Germinal center (tissue), 1 donor: ENCODE measurements around the gene ZGPAT.

Experiments used
- DNase-seq: peaks from one replicate; pipeline ENCODE4 v3.0.0; 2012; ENCODE audit warnings: mixed read lengths, low spot score

Gene ZGPAT

DNA sequence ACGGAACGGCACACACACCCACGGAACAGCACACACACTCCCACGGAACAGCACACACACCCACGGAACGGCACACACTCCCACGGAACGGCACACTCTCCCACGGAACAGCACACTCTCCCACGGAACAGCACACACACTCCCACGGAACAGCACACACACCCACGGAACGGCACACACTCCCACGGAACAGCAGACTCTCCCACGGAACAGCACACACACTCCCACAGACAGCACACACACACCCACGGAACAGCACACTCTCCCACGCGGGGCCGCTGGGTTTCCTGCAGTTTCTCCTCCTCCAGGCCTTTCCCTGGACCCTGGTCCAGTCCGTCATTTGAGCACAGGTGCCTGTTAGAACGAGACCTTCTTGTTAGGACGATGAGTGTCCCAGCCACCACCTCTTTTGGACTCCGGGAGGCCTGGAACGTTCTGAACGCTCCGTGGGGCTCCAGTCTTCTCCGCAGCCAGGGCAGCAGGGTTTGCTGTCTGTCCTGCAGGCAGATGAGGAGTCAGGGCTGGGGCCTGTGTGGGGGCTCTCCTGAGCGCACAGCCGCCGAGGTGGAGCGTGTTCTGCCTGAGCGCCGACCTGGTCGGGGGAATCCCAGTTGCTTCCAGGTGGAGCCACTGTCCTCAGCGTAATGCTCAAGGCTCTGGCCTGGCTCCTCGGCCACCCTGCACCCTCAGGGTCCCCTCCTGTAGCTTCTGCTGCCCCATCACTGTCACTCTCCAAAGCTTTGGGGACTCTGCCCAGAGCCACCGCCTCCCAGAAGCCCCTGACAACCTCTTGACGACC is 29.0 kb upstream of the ZGPAT start:
- no peak for DNase-seq

DNA sequence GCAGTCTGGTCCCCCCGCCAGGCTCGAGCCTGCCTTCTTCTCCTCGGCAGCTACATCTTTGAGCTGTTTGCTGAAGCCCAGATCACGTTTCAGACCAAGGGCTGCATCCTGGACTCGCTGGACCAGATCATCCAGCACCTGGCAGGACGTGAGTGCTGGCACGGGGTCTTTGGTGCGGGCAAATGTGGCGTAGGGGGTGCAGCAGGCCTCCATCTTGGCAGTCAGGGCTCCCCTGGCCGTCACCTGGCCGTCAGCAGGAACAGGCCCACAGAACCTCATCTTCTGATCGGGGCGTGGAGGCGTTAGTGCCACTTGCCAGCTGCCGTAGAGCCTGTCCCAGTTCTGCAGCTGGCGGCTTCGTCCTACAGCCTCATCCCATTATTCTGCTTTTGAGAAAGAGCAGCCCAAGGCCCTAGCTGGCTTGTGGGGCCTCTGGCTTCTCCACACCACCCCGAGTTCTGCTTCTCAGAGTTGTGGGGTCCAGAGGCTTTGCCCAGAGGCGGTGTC is 28.0 kb upstream of the ZGPAT start:
- DNase-seq, result no peak

DNA sequence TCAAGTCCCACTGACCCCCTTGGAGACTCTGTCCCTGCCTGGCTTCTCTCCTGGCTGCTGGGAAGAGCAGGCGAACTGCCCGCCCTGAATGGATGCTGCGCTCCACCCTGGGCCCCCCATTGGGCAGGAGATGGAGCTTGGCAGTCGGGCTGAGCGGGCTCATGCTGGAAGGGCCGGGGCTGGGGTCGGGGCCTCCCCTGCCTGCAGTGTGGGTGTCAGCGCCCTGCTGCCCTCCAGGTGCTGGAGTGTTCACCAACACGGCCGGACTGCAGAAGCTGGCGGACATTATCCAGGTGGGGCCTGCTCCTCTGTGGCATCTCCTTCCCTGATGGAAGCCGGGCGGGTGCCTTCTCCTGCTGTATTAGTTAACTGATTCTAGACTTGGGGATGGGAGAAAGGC is 27.4 kb upstream of the ZGPAT start:
- no peak for DNase-seq

DNA sequence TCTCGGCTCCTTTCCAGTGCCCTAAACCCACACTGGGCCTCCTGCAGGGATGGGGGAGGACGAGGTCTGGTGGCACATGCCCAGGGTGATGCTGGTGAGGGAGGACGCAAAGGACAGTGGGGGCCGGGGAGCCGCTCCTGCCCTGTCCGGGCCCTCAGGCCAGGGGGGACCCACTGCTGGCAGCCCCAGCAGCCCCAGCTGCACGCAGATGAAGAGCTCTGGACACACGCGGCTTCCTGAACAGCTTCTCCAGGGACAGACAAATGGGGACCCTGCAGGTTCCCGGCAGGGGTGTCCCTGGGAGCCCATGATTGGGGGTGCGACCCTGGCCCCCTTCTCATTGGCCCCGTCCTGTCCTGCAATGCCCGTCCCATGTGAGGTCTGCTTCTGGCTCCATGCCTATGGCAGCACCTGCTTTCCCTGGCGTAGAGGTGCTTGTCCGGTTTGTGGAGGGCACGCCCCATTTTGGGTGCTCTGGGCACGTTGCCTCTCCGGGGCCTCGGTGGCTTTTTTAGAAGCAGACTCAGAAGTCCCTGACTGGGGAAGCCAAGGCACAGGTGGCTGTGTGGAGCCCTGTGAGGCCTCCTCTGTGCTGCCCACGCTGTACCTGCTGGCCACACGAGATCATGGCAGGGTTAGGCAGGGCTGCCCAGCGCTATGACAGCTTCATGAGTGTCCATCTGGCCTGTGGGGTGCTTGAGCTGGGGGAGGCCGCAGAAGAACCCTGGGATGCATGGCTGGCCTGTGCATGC is 26.8 kb upstream of the ZGPAT start:
- DNase-seq, result no peak

DNA sequence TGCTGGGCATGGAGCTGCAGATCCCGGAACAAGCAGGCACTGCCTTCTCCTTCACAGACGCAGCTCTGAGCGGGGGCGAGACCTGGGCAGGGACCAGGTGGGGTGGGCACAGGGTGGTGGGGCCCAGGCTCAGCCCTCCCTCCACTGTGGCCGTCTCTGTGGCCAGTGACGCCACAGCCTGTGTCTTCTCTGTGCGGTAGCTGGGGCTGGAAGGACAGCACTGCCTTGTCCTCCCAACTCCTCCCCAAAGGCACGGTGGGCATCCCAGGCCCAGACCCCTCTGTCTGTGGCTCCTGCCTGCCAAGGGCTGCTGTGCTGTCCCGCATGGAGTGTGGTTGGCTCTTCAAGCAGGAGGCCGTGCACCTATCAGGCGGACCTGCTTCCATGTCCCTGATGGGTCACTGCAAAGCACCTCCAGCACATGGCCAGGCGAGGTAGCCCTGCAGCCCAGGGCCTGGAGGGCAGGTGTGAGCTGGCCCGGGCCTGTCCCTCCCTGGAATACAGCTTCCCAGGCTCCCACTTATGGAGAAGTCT is 26.2 kb upstream of the ZGPAT start:
- no peak for DNase-seq

DNA sequence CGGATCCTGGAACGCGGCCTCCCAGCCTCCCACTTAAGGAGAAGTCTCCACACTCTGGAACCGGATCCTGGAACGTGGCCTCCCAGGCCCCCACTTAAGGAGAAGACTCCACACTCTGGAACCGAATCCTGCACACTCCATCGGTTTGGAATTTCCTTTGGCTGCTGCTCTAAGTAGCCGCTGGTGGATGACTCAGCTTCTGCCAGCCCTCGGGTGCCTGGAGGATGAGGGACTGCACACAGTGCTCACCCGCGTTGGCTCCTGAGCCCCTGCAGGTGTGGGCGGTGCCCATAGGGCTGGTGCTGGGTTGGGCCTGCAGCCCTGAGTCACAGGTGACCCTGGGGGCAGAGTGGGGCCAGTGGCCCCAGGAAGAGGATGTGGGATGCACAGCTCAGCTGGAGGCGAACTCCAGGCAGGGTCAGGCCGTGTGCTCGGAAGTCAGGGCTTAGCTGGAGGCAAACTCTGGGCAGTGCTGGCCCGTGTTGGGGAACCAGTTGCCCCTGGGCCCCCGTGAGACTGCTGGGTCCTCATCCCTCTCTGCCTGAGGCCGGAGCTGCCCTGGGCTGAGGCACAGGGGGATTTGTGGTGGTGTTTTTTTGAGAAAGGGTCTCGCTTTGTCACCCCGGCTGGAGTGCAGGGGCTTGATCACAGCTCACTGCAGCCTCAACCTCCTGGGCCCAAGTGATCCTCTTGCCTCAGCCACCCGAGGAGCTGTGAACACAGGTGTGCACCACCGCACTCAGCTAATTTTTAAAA is 25.3 kb upstream of the ZGPAT start:
- no peak for DNase-seq

DNA sequence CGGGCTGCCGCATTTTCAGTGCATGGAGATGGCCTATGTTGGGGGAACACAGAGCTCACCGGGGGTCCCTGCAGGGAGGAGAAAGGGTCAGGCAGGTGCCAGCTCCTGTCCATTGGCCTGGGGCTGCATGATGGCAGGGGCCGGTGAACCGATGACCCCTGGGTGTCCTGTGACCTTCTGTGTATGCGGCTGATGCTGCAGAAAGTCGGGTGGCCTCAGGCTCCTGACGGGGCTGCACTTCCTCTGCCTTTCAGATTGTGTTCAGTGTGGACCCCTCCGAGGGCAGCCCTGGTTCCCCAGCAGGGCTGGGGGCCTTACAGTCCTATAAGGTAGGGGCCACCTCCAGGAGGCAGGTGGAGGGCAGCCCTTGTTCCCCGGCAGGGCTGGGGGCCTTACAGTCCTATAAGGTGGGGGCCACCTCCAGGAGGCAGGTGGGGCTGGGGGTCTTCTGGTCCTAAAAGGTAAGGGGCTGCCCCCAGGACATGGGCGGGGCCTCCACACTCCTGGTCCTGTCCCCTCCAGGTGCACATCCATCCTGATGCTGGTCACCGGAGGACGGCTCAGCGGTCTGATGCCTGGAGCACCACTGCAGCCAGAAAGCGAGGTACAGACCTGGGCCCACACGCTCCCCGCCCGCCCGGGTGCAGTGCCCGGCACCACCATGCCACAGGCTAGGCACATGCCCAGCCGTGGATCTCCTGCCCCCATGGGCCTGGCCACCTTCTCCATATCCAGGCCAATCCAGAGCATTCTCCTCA is 22.4 kb upstream of the ZGPAT start:
- DNase-seq, result no peak

DNA sequence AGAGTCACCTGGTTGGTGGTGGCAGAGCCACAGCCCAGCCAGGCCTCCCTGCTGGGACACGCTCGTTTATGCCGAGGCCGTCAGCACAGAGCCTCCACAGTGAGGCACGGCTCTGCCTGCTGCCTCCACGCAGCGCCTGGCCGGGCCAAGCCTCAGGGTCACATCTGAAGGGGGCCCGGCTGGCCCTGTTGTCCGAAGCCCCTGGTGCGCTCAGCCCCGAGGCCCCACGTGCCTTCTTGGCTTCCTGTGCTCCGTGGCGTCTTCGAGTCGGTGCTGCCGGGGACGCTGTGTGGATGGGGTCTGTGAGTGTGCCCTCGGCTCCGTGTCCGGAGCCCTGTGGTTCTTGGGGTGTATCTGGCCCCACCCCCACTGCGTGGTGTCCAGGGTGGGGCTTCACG is 21.7 kb upstream of the ZGPAT start:
- DNase-seq, result no peak

- DNase-seq, result no peak
Observed at GRCh38 chr20:63686492-63687321, 21.1 kb upstream of the ZGPAT start.

GRCh38 chr20:63687419-63688178 is 20.2 kb upstream of the ZGPAT start:
- no peak for DNase-seq

GRCh38 chr20:63688228-63689045 is 19.4 kb upstream of the ZGPAT start:
- no peak for DNase-seq

DNA sequence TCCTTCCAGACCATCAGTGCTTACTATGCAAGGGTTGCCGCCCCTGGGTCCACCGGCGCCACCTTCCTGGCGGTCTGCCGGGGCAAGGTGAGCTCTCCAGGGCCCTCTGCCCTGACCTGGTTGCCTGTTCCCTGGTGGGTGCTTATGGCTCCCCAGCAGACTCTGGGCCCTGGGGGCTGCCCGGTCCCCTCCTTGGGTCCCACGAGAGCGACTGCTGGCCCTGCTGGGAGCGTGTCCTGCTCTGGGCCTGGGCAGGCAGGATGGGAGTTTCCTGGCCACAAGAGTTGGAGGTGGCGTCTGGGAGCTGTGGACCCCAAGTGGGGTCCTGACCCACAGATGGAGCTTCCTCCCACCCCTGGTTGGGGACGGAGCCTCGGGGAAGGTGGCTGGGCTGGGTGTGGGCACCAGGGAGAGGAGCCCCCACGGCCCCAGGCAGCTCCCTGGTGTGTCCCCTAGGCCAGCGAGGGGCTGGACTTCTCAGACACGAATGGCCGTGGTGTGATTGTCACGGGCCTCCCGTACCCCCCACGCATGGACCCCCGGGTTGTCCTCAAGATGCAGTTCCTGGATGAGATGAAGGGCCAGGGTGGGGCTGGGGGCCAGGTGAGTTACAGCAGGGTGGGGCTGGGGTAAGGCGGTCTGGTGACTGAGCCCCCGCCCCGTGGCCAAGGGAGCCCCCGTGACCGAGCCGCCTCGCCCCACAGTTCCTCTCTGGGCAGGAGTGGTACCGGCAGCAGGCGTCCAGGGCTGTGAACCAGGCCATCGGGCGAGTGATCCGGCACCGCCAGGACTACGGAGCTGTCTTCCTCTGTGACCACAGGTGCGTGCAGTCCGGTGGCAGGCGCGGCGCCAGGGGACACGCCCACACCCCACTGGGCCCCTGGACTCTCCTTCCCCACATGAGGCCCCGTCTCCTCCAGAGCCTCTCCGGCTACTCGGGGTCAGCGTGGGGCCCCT is 18.5 kb upstream of the ZGPAT start:
- no peak for DNase-seq

- DNase-seq, result no peak
Observed at GRCh38 chr20:63690003-63690897, 17.6 kb upstream of the ZGPAT start.

DNA sequence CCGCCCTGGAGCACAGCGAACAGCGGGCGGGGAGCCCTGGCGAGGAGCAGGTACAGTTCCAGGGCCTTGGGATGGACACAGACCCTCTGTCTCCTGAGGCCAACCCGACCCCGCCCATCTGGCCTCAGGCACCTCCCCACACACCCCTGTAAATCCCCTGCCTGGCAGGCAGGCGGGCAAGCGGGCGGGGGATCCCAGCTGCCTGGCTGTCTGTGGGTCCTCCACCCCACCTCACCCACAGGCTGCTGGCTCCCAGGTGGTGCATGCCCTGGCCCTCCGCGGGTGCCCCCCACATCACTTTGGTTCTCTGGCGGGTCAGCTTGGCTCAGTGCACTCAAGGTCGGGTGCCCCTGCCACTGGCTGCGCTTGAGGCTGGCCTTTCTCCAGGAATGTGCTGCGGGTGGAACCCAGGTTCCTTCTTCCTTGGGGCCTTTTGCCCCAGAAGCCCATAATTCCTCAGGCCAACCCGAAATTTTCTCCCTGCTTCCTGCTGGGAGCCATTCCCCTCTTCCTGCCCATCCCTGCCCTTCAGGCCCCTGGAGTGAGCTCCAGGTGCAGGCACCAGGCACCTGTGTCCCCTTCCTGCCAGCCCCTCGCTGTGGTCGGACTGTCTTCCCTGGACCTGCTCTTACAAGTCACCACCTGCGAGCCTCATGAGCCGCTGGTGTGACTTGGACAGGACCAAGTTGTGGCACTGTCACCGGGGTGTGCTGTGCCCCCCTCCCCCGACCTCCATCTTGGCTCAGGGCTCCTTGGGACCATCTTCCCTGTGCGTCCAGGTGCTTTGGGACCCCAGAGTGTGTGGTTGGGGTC is 16.7 kb upstream of the ZGPAT start:
- no peak for DNase-seq

DNA sequence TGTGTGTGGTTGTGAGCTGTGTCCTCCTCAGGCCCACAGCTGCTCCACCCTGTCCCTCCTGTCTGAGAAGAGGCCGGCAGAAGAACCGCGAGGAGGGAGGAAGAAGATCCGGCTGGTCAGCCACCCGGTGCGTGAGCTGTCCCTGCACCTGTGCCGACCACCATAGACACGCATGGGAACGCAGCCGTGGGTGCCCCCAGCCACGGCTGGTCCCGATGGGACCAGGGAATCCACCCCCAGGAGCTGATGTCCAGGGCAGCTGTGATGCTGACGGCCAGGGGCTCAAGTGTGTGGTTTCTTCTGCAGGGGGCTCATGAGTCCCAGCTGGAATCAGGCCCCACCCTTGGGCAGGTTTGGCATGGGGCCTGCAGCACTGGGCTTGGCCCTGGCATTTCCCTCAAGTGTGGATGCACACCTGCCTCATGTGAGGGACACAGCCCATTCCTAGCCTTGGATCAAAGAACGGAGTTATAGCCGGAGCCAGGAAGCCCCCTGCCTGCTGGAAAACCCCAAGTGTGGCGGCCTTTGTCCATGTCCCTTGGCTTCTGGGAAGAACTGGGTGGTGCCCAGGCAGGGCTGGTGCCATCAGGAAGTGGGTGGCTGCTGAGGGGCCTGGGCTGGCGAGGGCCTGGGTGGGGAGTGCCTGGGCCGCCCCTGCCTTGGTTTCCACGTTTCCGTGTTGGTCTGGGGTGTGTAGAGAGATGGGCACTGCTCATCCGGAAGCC is 16.0 kb upstream of the ZGPAT start:
- no peak for DNase-seq
